HEK293T (cell line): ENCODE results near the gene ITSN1.

Source experiments
- ARNT ChIP-seq: fragments of 450-650 bp; IDR thresholded peaks from 2 replicates; pipeline ENCODE4 v1.6.1; 2017; ENCODE audit warnings: mild to moderate bottlenecking
- BHLHE40 ChIP-seq: fragments of 450-650 bp; IDR thresholded peaks from 2 replicates; pipeline ENCODE4 v1.6.1; 2016; ENCODE audit warnings: mild to moderate bottlenecking, moderate library complexity, borderline replicate concordance
- CTBP1 ChIP-seq: fragments of 450-650 bp; IDR thresholded peaks from 2 replicates; pipeline ENCODE4 v1.6.1; 2016; ENCODE audit warnings: borderline replicate concordance
- ELF4 ChIP-seq: fragments of 450-650 bp; IDR thresholded peaks from 2 replicates; pipeline ENCODE4 v1.6.1; 2017; ENCODE audit warnings: antibody characterized with exemption
- FOXM1 ChIP-seq: fragments of 450-650 bp; IDR thresholded peaks from 2 replicates; pipeline ENCODE4 v1.6.1; 2017; ENCODE audit warnings: mild to moderate bottlenecking, borderline replicate concordance
- HDGF ChIP-seq: fragments of 450-650 bp; IDR thresholded peaks from 2 replicates; pipeline ENCODE4 v1.6.1; 2017; ENCODE audit warnings: antibody characterized with exemption, borderline replicate concordance
- L3MBTL2 ChIP-seq: fragments of 450-650 bp; conservative IDR thresholded peaks from 2 replicates; pipeline ENCODE4 v1.6.1; 2016; ENCODE audit warnings: mild to moderate bottlenecking
- LEF1 ChIP-seq: fragments of 450-650 bp; IDR thresholded peaks from 2 replicates; pipeline ENCODE4 v1.6.1; 2017; ENCODE audit warnings: mild to moderate bottlenecking, borderline replicate concordance
- NFRKB ChIP-seq: fragments of 450-650 bp; IDR thresholded peaks from 2 replicates; pipeline ENCODE4 v1.6.1; 2016; ENCODE audit warnings: mild to moderate bottlenecking, moderate library complexity
- SP1 ChIP-seq: fragments of 450-650 bp; IDR thresholded peaks from 2 replicates; pipeline ENCODE4 v1.6.1; 2017
- SUZ12 ChIP-seq: fragments of 450-650 bp; IDR thresholded peaks from 2 replicates; pipeline ENCODE4 v1.6.1; 2016; ENCODE audit warnings: mild to moderate bottlenecking
- TARDBP ChIP-seq: fragments of 450-650 bp; IDR thresholded peaks from 2 replicates; pipeline ENCODE4 v1.6.1; 2016

DNA sequence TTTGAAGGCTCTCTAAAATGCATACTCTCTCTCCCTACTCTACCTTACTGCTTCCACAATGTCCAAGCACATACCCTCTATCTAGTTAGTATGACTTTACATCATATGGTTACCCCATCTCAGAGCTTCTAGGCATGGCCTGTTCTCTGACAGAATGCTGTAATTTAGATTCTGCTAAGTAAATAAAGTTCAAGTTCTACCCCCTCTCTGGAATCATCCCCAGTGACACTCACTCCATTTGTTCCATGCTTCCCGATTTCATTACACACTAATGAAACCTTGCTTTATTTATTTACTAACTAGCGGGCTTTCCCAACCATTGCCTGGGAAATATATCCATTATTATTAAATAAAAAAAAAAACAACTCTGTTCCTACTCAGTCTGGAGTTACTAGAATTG lies 8.0 kb upstream of the ITSN1 start:
- TF ChIP-seq ARNT (no peak), NFRKB (no peak), HDGF (no peak), ELF4 (no peak), CTBP1 (no peak), FOXM1 (no peak), L3MBTL2 (no peak), TARDBP (no peak), SP1 (no peak), BHLHE40 (no peak), LEF1 (no peak), SUZ12 (no peak)
